Adrenal gland (tissue), 12 donors: ENCODE results near the gene CLMP. TPM values are rescaled to one million over a fixed set of nuclear protein-coding genes. Genes with fewer than 3 reads are reported as not detected.
A peak's percentile ranks its signal among the peaks of the same experiment; 100 is the strongest.

ENCODE experiments used
- DNase-seq, 7 donors: peaks; one replicate each; pipeline ENCODE4 v3.0.0-alpha.2; 2019 to 2020
- H3K27ac ChIP-seq, 5 donors: fragments of 200-600 bp; sonication (generic) in 4 of 5; 1 replicate in 3 of 5; 2 replicates in 2 of 5; pipeline versions ENCODE4 v1.5.1 to v1.8.0; 2016 to 2020; ENCODE audit warnings: mild to moderate bottlenecking in 1 of 5
- H3K27me3 ChIP-seq: fragments of 200-600 bp; 2 replicates; pipeline ENCODE4 v1.8.0; 2021
- H3K36me3 ChIP-seq, 2 donors: fragments of 200-600 bp; replicated peaks in 1 of 2; 1 replicate in 1 of 2; 2 replicates in 1 of 2; pipeline versions ENCODE4 v1.5.1 to v1.8.0; 2018 to 2022
- H3K4me1 ChIP-seq, 2 donors: fragments of 200-600 bp; replicated peaks in 1 of 2; 1 replicate in 1 of 2; 2 replicates in 1 of 2; pipeline versions ENCODE4 v1.5.1 to v1.8.0; 2018 to 2021
- H3K4me3 ChIP-seq, 4 donors: fragments of 200-600 bp; sonication (generic) in 3 of 4; one replicate each; pipeline ENCODE4 v1.5.1; 2016 to 2018
- H3K9me3 ChIP-seq, 3 donors: fragments of 200-600 bp; sonication (generic) in 1 of 3; replicated peaks in 1 of 3; 1 replicate in 2 of 3; 2 replicates in 1 of 3; pipeline versions ENCODE4 v1.5.1 to v1.8.0; 2016 to 2021
- POLR2A ChIP-seq, 2 donors: fragments of 450-650 bp; IDR thresholded peaks; one replicate each; pipeline ENCODE4 v1.6.1; 2017; ENCODE audit warnings: antibody characterized with exemption in 2 of 2, mild to moderate bottlenecking in 2 of 2, moderate library complexity in 1 of 2
- WGBS, 4 donors: extraction: QIAGEN DNeasy Blood & Tissue Kit in 2 of 4; methylation state at CpG; one replicate each; pipeline versions ENCODE4 v1.1.5 to v1.1.7; 2013 to 2017; 5-methylcytosine and 5-hydroxymethylcytosine counted together
- intact Hi-C, 2 donors: fragments of 100-400 bp; cut with DNase I; formaldehyde crosslinking; loops; one replicate each; pipeline versions ENCODE4 v1.14.1 to v1.15.0; 2022 to 2023
- polyA plus RNA-seq, 3 donors: library from polyadenylated mRNA; stranded (reverse); fragments of 200-250 nt in 2 of 3; fragments of 350-450 nt in 1 of 3; fragmentation: Illumina TruSeq in 1 of 3; extraction: RNeasy Lipid Tissue Mini Kit (QIAGEN cat#74804) in 1 of 3; gene quantifications; one replicate each; pipeline ENCODE4 v1.2.3, GENCODE V29; 2013 to 2014
- total RNA-seq, 9 donors: library from RNA; depleted of rRNA in 4 of 9; stranded (reverse); fragments of >200 nt in 4 of 9; fragments of 120-200 nt in 1 of 9; fragmentation: NEBNext Ultra II Directional in 1 of 9; extraction: Animal tissue kit (Norgen Biotek cat#: 25700) in 1 of 9; gene quantifications; one replicate each; pipeline versions ENCODE4 v1.1.0 to v1.2.4, GENCODE V29; 2013 to 2023
- TF ChIP-seq, protein P1 (sequence below), 6 experiments: fragments of 450-650 bp in 4 of 6; fragments of 200-600 bp in 2 of 6; sonication (generic) in 1 of 6; IDR thresholded peaks; 1 replicate in 5 of 6; 2 replicates in 1 of 6; pipeline versions ENCODE4 v1.5.1 to v1.8.0; 2016 to 2021; ENCODE audit warnings: antibody characterized with exemption in 6 of 6, mild to moderate bottlenecking in 2 of 6, moderate library complexity in 1 of 6
- donor health status: healthy with polysubstance abuse.
- donor health status: Bipolar disorder and iron deficiency.
- donor health status: DM: yes; HTN: yes; CAD: no.
- donor health status: DM: no; HTN: no; CAD: no.
- donor health status: DM: no; HTN: no; CAD: no.
- donor health status: DM: yes; HTN: yes; CAD: no.

CLMP gene
- total and polyA plus RNA-seq, 12 donors: 3.8 to 36.6 (median 19.8) TPM

DNA sequence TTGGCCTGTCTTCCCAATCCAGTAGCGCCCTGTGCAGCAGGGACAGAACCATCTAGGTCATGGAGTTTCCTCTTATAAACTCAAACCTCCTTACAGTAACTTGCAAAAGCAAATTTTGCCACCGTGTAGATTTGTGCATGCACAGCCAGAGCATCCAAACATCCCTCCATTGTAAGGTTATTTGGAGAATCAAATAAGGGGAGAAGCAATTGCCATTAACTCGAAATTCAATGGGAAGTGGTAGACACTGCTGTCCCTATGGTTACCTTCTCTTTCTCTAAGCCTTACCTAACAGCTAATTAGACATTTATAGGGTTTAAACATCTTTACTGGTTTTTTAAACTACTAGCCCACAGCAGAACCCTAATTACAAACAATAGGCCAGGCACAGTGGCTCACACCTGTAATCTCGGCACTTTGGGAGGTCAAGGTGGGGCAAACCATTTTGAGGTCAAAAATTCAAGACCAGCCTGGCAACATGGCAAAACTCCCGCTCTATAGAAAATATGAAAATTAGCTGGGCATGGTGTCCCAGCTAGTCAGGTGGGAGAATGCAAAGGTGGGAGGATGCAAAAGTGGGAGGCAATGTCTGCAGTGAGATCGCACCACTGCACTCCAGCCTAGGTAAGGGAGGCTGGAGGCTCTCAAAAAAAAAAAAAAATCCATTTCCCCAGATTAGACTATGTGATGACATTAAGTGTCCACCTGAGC lies 139.7 kb downstream of the CLMP start:
- peaks cover 0 to 68% of the 10 kb centered on the region in 2 donors for H3K36me3 ChIP-seq
- no peaks in the 10 kb centered on the region for H3K9me3 ChIP-seq
- no peak overlapping the region for H3K4me3 ChIP-seq
- DNase-seq: peak in 1 of 7 donors; percentile 49
- no peak overlapping the region for H3K27ac ChIP-seq
- TF ChIP-seq, protein P1, sequence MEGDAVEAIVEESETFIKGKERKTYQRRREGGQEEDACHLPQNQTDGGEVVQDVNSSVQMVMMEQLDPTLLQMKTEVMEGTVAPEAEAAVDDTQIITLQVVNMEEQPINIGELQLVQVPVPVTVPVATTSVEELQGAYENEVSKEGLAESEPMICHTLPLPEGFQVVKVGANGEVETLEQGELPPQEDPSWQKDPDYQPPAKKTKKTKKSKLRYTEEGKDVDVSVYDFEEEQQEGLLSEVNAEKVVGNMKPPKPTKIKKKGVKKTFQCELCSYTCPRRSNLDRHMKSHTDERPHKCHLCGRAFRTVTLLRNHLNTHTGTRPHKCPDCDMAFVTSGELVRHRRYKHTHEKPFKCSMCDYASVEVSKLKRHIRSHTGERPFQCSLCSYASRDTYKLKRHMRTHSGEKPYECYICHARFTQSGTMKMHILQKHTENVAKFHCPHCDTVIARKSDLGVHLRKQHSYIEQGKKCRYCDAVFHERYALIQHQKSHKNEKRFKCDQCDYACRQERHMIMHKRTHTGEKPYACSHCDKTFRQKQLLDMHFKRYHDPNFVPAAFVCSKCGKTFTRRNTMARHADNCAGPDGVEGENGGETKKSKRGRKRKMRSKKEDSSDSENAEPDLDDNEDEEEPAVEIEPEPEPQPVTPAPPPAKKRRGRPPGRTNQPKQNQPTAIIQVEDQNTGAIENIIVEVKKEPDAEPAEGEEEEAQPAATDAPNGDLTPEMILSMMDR (IDR thresholded peaks at IDR 0.05): no peak
- no peak for TF ChIP-seq POLR2A (IDR thresholded peaks at IDR 0.05)
- intact Hi-C loops: no loop called here
- no peaks in the 10 kb centered on the region for H3K27me3 ChIP-seq
- 52 to 56% (median 53%) methylated on average over 6 of the region's 6 CpGs for WGBS, 4 donors
- peaks cover 0 to 52% of the 10 kb centered on the region in 2 donors for H3K4me1 ChIP-seq

DNA sequence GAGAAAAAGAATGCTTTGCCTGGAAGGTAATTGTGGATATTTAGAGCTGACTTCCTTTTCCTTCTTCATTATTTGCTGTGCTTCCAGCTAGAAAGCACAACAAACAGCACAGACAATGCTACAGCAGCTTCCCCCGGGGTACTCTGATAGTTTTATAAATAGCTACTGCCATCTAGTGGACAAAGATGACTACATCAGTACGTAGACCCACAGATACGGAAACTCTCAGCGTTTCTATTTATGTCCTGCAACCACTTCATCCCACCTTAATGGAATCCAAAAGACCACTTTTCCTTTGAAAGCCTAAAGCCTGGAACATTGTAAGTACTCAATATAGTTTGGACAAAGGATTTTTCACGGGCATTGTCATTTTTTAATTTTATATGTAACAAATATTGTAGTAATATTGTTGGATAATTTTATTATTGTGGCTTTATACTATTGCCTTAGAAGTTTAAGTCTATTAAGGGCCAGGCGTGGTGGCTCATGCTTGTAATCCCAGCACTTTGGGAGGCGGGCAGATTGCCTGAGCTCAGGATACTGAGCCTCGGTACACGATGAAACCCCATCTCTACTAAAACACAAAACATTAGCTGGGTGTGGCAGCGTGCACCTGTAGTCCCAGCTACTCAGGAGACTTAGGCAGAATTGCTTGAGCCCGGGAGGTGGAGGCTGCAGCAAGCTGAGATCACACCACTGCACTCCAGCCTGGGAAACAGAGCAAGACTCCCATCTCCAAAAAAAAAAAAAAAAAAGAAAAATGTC lies 140.6 kb downstream of the CLMP start:
- 25 to 29% (median 26%) methylated on average over 11 of the region's 11 CpGs for WGBS, 4 donors
- Histone ChIP-seq H3K4me1 (peaks cover 0 to 43% of the 10 kb centered on the region in 2 donors), H3K36me3 (peaks cover 0 to 59% of the 10 kb centered on the region in 2 donors), H3K27ac (no peak overlapping the region), H3K27me3 (no peaks in the 10 kb centered on the region), H3K4me3 (no peak overlapping the region), H3K9me3 (no peaks in the 10 kb centered on the region)
- intact Hi-C loops: no loop called here
- TF ChIP-seq, protein P1 (IDR thresholded peaks at IDR 0.05): peak; percentile 52 to 77 (median 72)
- no peak for TF ChIP-seq POLR2A (IDR thresholded peaks at IDR 0.05)
- DNase-seq: peak in 4 of 7 donors; percentile 39 to 52 (median 48)

GRCh38 chr11:123052901-123053721 lies 141.9 kb downstream of the CLMP start:
- Histone ChIP-seq H3K27ac (no peak overlapping the region), H3K4me1 (peaks cover 0 to 30% of the 10 kb centered on the region in 2 donors), H3K9me3 (no peaks in the 10 kb centered on the region), H3K4me3 (no peak overlapping the region), H3K27me3 (no peaks in the 10 kb centered on the region), H3K36me3 (peaks cover 0 to 46% of the 10 kb centered on the region in 2 donors)
- peak in 1 of 7 donors; percentile 46 for DNase-seq
- intact Hi-C loops: no loop called here
- TF ChIP-seq, protein P1 (IDR thresholded peaks at IDR 0.05): no peak
- no peak for TF ChIP-seq POLR2A (IDR thresholded peaks at IDR 0.05)
- WGBS, 4 donors: 73 to 85% (median 81%) methylated on average over 5 of the region's 5 CpGs

GRCh38 chr11:123051634-123052033 lies 143.4 kb downstream of the CLMP start:
- DNase-seq: no peak
- Histone ChIP-seq H3K27ac (no peak overlapping the region), H3K9me3 (no peaks in the 10 kb centered on the region), H3K27me3 (no peaks in the 10 kb centered on the region), H3K36me3 (peaks cover 0 to 31% of the 10 kb centered on the region in 2 donors), H3K4me1 (peaks cover 0 to 15% of the 10 kb centered on the region in 2 donors), H3K4me3 (no peak overlapping the region)
- TF ChIP-seq, protein P1 (IDR thresholded peaks at IDR 0.05): no peak
- no peak for TF ChIP-seq POLR2A (IDR thresholded peaks at IDR 0.05)
- intact Hi-C loops: no loop called here
- 93 to 97% (median 95%) methylated on average over 4 of the region's 4 CpGs for WGBS, 4 donors
